ENCODE measurements around the gene ZDHHC1.

ZDHHC1 gene

DNA sequence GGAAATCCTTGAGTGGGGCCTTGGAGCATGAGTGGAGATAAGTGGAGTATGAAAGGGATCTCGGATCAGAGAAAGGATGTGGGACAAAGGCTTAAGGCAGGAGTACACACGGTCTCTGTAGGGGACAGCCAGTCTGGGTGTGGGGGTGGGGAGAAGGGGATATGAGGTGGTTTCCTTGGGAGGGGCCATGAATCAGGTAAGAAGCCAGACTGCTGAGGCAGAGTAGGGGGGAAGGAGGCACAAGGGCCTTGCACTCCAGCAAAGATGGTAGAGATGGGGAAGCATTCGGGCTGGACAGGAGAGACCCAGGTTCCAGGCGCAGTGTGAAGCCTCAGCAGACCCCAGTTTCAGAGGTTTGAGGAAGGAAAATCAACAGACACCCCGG, 16.2 kb upstream of the ZDHHC1 start:
- H3K4me3 ChIP-seq (replicated peaks; ENCODE audit: low read depth, low read length), result no peak overlapping the region
- DNase-seq (ENCODE audit: extremely low read depth, low read depth), result no peak
- TF ChIP-seq, protein P1, sequence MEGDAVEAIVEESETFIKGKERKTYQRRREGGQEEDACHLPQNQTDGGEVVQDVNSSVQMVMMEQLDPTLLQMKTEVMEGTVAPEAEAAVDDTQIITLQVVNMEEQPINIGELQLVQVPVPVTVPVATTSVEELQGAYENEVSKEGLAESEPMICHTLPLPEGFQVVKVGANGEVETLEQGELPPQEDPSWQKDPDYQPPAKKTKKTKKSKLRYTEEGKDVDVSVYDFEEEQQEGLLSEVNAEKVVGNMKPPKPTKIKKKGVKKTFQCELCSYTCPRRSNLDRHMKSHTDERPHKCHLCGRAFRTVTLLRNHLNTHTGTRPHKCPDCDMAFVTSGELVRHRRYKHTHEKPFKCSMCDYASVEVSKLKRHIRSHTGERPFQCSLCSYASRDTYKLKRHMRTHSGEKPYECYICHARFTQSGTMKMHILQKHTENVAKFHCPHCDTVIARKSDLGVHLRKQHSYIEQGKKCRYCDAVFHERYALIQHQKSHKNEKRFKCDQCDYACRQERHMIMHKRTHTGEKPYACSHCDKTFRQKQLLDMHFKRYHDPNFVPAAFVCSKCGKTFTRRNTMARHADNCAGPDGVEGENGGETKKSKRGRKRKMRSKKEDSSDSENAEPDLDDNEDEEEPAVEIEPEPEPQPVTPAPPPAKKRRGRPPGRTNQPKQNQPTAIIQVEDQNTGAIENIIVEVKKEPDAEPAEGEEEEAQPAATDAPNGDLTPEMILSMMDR (IDR thresholded peaks at IDR 0.05; ENCODE audit: low read depth, low read length, missing control alignments), result no peak

GRCh38 chr16:67431775-67432505, 15.7 kb upstream of the ZDHHC1 start:
- H3K4me3 ChIP-seq (replicated peaks; ENCODE audit: low read depth, low read length), result no peak overlapping the region
- DNase-seq (ENCODE audit: extremely low read depth, low read depth), result no peak
- TF ChIP-seq, protein P1 (IDR thresholded peaks at IDR 0.05; ENCODE audit: low read depth, low read length, missing control alignments), result no peak

- TF ChIP-seq, protein P1 (IDR thresholded peaks at IDR 0.05; ENCODE audit: low read depth, low read length, missing control alignments), result no peak
- DNase-seq (ENCODE audit: extremely low read depth, low read depth), result no peak
- peak within 1 kb of the TSS; percentile 36 for H3K4me3 ChIP-seq (replicated peaks; ENCODE audit: low read depth, low read length)
Observed at GRCh38 chr16:67430977-67431774, 14.9 kb upstream of the ZDHHC1 start, which contains the start of gene HSD11B2. Gene HSD11B2 (plus strand): TSS chr16:67431121. CDS start chr16:67431249, 128 bp downstream.

DNA sequence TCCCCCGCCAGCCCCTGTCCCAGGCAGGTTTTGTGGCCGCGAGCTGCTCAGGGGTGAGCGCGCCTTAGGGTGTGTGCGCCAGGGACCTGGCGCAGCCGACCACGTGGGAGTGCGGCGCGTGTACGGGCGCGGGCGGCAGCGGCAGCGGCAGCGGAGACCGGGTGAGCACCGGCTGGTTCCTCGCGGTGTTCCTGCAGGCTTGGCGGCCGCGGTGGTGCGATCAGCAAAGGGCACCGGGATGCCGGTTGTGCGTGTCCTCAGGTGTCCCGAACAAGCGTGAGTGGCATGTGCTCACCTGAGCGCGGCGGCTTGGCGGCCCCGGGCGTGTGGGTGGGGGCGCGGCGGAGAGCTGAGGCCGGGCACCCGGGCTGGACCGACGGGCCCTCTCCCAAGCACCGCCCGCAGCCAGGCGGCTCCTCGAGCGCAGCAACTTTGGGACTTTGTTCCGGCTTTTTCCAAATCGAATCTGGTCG, 14.3 kb upstream of the ZDHHC1 start:
- TF ChIP-seq, protein P1 (IDR thresholded peaks at IDR 0.05; ENCODE audit: low read depth, low read length, missing control alignments), result no peak
- peak overlapping the region; percentile 36 for H3K4me3 ChIP-seq (replicated peaks; ENCODE audit: low read depth, low read length)
- no peak for DNase-seq (ENCODE audit: extremely low read depth, low read depth)

DNA sequence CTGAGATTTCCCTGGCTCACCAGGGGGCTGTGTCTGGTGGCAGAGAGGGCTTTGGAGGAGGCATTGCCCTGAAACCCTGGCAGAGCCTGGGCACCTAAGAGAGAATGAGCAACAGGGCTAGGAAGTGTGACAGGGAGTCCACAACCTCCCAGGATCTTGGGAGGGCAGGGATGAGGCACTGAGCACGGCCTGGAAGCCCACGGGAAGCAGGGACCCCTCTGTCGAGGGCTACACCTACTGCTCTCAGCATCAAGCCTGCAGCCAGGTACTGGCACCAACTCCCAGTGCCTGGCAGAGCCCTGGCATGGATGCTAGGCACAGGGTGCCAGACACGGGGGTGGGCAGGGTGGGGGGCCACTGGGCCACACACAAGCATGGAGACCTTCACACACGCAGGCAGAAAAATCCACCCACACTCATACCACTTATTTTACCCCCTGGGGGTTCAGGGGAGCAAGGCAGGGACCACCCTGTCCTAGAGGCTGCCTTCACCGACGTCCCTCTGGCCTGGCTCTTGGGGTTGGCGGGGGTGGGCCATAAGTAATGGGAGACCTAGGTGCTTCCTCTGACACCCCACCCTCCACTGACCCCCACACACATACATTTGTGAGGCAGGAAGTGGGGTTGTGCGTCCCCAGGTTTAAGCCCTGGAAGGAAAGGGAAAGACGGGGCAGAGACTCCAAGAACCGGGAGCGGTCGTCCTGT, 13.7 kb upstream of the ZDHHC1 start:
- no peak for DNase-seq (ENCODE audit: extremely low read depth, low read depth)
- H3K4me3 ChIP-seq (replicated peaks; ENCODE audit: low read depth, low read length), result peak overlapping the region; percentile 36
- TF ChIP-seq, protein P1 (IDR thresholded peaks at IDR 0.05; ENCODE audit: low read depth, low read length, missing control alignments), result no peak

- H3K4me3 ChIP-seq (replicated peaks; ENCODE audit: low read depth, low read length), result no peak overlapping the region
- no peak for DNase-seq (ENCODE audit: extremely low read depth, low read depth)
- TF ChIP-seq, protein P1 (IDR thresholded peaks at IDR 0.05; ENCODE audit: low read depth, low read length, missing control alignments), result no peak
Observed at GRCh38 chr16:67429053-67429798, 12.9 kb upstream of the ZDHHC1 start.

Measured in HFF-Myc (cell line).